GM23338 (cell line): ENCODE data around the gene VAPA. TPM values are rescaled to one million over a fixed set of nuclear protein-coding genes. Genes with fewer than 3 reads are reported as not detected.

Source experiments
- ATAC-seq: fragments of 200-7000 bp; cut with Tn5 transposase; 3 replicates; pipeline ENCODE4 v1.9.1; 2020
- DNase-seq: peaks from one replicate; pipeline ENCODE4 v3.0.0-alpha.2; 2015; ENCODE audit warnings: low spot score
- H2AFZ ChIP-seq: fragments of 200-600 bp; sonication (generic); 2 replicates; pipeline ENCODE4 v1.8.0; 2016; ENCODE audit warnings: antibody characterized with exemption, mild to moderate bottlenecking, moderate library complexity
- H3F3A ChIP-seq: fragments of 200-600 bp; sonication (generic); replicated peaks from 2 replicates; pipeline ENCODE4 v1.8.0; 2017; ENCODE audit warnings: antibody characterized with exemption, mixed run types, low read depth
- H3K27ac ChIP-seq: fragments of 200-600 bp; sonication (generic); 2 replicates; pipeline ENCODE4 v1.6.1; 2016; ENCODE audit warnings: low read depth
- H3K27me3 ChIP-seq: fragments of 200-600 bp; sonication (generic); 2 replicates; pipeline ENCODE4 v1.8.0; 2016; ENCODE audit warnings: mild to moderate bottlenecking, mixed run types, moderate library complexity; ENCODE audit not compliant: insufficient read depth
- H3K36me3 ChIP-seq: fragments of 200-600 bp; sonication (generic); 2 replicates; pipeline ENCODE4 v1.8.0; 2016; ENCODE audit warnings: mild to moderate bottlenecking; ENCODE audit not compliant: insufficient read depth
- H3K4me1 ChIP-seq: fragments of 200-600 bp; sonication (generic); 2 replicates; pipeline ENCODE4 v1.8.0; 2016; ENCODE audit warnings: mild to moderate bottlenecking, moderate library complexity; ENCODE audit not compliant: insufficient read depth
- H3K4me2 ChIP-seq: fragments of 200-600 bp; sonication (generic); 2 replicates; pipeline ENCODE4 v1.7.1; 2017; ENCODE audit warnings: mixed run types
- H3K4me3 ChIP-seq: fragments of 200-600 bp; sonication (generic); 2 replicates; pipeline ENCODE4 v1.6.1; 2016; ENCODE audit warnings: mixed run types
- H3K79me2 ChIP-seq: fragments of 200-600 bp; sonication (generic); replicated peaks from 2 replicates; pipeline ENCODE4 v1.8.0; 2017; ENCODE audit warnings: mild to moderate bottlenecking; ENCODE audit not compliant: insufficient read depth
- H3K9me2 ChIP-seq: fragments of 200-600 bp; sonication (generic); 2 replicates; pipeline ENCODE4 v1.8.0; 2017; ENCODE audit not compliant: insufficient read depth
- H4K20me1 ChIP-seq: fragments of 200-600 bp; sonication (generic); replicated peaks from 2 replicates; pipeline ENCODE4 v1.8.0; 2017; ENCODE audit warnings: mild to moderate bottlenecking; ENCODE audit not compliant: insufficient read depth
- H3K27ac Mint-ChIP-seq: 2 replicates; pipeline ENCODE4 v1.8.0; 2020; ENCODE audit warnings: inconsistent platforms, mild to moderate bottlenecking, moderate library complexity, mixed read lengths
- H3K27me3 Mint-ChIP-seq: 3 replicates; pipeline ENCODE4 v1.8.0; 2022; ENCODE audit warnings: low read depth, mild to moderate bottlenecking, moderate library complexity, mixed read lengths, inconsistent platforms; ENCODE audit not compliant: insufficient read depth, poor library complexity
- H3K36me3 Mint-ChIP-seq: 3 replicates; pipeline ENCODE4 v1.8.0; 2021; ENCODE audit warnings: low read depth, mild to moderate bottlenecking, inconsistent platforms, moderate library complexity, mixed read lengths
- H3K4me1 Mint-ChIP-seq: 3 replicates; pipeline ENCODE4 v1.8.0; 2020; ENCODE audit warnings: mild to moderate bottlenecking, inconsistent platforms, mixed read lengths
- H3K4me3 Mint-ChIP-seq: 3 replicates; pipeline ENCODE4 v1.8.0; 2021; ENCODE audit warnings: moderate library complexity, mild to moderate bottlenecking, inconsistent platforms, mixed read lengths
- H3K9me3 Mint-ChIP-seq: 3 replicates; pipeline ENCODE4 v1.8.0; 2020; ENCODE audit warnings: moderate library complexity, mild to moderate bottlenecking, inconsistent platforms, mixed read lengths
- CREB1 ChIP-seq: fragments of 250-450 bp; sonication (Bioruptor Pico); IDR thresholded peaks from 2 replicates; pipeline ENCODE4 v1.5.0; 2020; ENCODE audit warnings: low read depth, mild to moderate bottlenecking, moderate library complexity
- ETS1 ChIP-seq: IDR thresholded peaks from 2 replicates; pipeline ENCODE4 v1.6.1; 2016; ENCODE audit warnings: antibody characterized with exemption
- EZH2phosphoT487 ChIP-seq: fragments of 200-600 bp; sonication (generic); IDR thresholded peaks from one replicate; pipeline ENCODE4 v1.8.1; 2018; ENCODE audit warnings: antibody characterized with exemption; ENCODE audit not compliant: unreplicated experiment
- NANOG ChIP-seq: IDR thresholded peaks from 2 replicates; pipeline ENCODE4 v1.6.1; 2016; ENCODE audit warnings: antibody characterized with exemption, borderline replicate concordance
- POLR2AphosphoS5 ChIP-seq: IDR thresholded peaks from 2 replicates; pipeline ENCODE4 v1.6.1; 2016; ENCODE audit warnings: antibody characterized with exemption, low read depth
- STAT1 ChIP-seq: IDR thresholded peaks from one replicate; pipeline ENCODE4 v1.6.1; 2016; ENCODE audit warnings: antibody characterized with exemption; ENCODE audit not compliant: unreplicated experiment
- ZNF114 ChIP-seq: fragments of 250-450 bp; sonication (Bioruptor Pico); IDR thresholded peaks from 2 replicates; pipeline ENCODE4 v1.5.0; 2020; ENCODE audit warnings: mild to moderate bottlenecking, moderate library complexity
- polyA plus RNA-seq: library from polyadenylated mRNA; unstranded; fragments of >200 nt; fragmentation: Nextera tagmentation; extraction: Ambion mirVana; gene quantifications from 2 replicates; pipeline ENCODE4 v1.2.1, GENCODE V29; 2016
- total RNA-seq: library from RNA; depleted of rRNA; stranded (reverse); fragments of >200 nt; shearing (Covaris generic); gene quantifications from 2 replicates; pipeline ENCODE4 v1.2.3, GENCODE V29; 2014
- TF ChIP-seq, protein P1 (sequence below): fragments of 250-450 bp; sonication (Bioruptor Pico); IDR thresholded peaks from 2 replicates; pipeline ENCODE4 v1.5.0; 2020; ENCODE audit warnings: mild to moderate bottlenecking, moderate library complexity
- TF ChIP-seq, protein P2 (sequence below), 2 experiments: fragments of 200-600 bp in 1 of 2; sonication (generic) in 1 of 2; conservative IDR thresholded peaks; 2 replicates each; pipeline versions ENCODE4 v1.5.1 to v1.6.1; 2016 to 2017; ENCODE audit warnings: antibody characterized with exemption in 2 of 2, low read depth in 2 of 2, mild to moderate bottlenecking in 2 of 2, moderate library complexity in 1 of 2
- TF ChIP-seq, protein P3 (sequence below): IDR thresholded peaks from one replicate; pipeline ENCODE4 v1.6.1; 2018; ENCODE audit warnings: antibody characterized with exemption; ENCODE audit not compliant: unreplicated experiment

The VAPA gene
- total and polyA plus RNA-seq, 2 experiments from 2014 or later, result 162 to 178 TPM

- Mint-ChIP-seq H3K9me3 (no peaks in the 10 kb centered on the region), H3K4me3 (no peak overlapping the region), H3K27me3 (no peaks in the 10 kb centered on the region), H3K36me3 (peaks cover 44% of the 10 kb centered on the region; the same call in 2 of the 3 replicates), H3K4me1 (peaks cover 11% of the 10 kb centered on the region), H3K27ac (no peak overlapping the region)
- Histone ChIP-seq H3K4me3 (no peak overlapping the region), H3K36me3 (peaks cover 7% of the 10 kb centered on the region; the same call in 1 of the 2 replicates), H3F3A (no peaks in the 10 kb centered on the region), H3K79me2 (peaks cover 88% of the 10 kb centered on the region), H4K20me1 (no peaks in the 10 kb centered on the region; the same call in 1 of the 2 replicates), H3K4me2 (no peak overlapping the region), H3K27ac (no peak overlapping the region), H3K27me3 (no peaks in the 10 kb centered on the region), H3K4me1 (peaks cover 5% of the 10 kb centered on the region), H3K9me2 (no peaks in the 10 kb centered on the region), H2AFZ (no peak overlapping the region)
- ATAC-seq (no peak), DNase-seq (no peak)
- TF ChIP-seq, protein P1, sequence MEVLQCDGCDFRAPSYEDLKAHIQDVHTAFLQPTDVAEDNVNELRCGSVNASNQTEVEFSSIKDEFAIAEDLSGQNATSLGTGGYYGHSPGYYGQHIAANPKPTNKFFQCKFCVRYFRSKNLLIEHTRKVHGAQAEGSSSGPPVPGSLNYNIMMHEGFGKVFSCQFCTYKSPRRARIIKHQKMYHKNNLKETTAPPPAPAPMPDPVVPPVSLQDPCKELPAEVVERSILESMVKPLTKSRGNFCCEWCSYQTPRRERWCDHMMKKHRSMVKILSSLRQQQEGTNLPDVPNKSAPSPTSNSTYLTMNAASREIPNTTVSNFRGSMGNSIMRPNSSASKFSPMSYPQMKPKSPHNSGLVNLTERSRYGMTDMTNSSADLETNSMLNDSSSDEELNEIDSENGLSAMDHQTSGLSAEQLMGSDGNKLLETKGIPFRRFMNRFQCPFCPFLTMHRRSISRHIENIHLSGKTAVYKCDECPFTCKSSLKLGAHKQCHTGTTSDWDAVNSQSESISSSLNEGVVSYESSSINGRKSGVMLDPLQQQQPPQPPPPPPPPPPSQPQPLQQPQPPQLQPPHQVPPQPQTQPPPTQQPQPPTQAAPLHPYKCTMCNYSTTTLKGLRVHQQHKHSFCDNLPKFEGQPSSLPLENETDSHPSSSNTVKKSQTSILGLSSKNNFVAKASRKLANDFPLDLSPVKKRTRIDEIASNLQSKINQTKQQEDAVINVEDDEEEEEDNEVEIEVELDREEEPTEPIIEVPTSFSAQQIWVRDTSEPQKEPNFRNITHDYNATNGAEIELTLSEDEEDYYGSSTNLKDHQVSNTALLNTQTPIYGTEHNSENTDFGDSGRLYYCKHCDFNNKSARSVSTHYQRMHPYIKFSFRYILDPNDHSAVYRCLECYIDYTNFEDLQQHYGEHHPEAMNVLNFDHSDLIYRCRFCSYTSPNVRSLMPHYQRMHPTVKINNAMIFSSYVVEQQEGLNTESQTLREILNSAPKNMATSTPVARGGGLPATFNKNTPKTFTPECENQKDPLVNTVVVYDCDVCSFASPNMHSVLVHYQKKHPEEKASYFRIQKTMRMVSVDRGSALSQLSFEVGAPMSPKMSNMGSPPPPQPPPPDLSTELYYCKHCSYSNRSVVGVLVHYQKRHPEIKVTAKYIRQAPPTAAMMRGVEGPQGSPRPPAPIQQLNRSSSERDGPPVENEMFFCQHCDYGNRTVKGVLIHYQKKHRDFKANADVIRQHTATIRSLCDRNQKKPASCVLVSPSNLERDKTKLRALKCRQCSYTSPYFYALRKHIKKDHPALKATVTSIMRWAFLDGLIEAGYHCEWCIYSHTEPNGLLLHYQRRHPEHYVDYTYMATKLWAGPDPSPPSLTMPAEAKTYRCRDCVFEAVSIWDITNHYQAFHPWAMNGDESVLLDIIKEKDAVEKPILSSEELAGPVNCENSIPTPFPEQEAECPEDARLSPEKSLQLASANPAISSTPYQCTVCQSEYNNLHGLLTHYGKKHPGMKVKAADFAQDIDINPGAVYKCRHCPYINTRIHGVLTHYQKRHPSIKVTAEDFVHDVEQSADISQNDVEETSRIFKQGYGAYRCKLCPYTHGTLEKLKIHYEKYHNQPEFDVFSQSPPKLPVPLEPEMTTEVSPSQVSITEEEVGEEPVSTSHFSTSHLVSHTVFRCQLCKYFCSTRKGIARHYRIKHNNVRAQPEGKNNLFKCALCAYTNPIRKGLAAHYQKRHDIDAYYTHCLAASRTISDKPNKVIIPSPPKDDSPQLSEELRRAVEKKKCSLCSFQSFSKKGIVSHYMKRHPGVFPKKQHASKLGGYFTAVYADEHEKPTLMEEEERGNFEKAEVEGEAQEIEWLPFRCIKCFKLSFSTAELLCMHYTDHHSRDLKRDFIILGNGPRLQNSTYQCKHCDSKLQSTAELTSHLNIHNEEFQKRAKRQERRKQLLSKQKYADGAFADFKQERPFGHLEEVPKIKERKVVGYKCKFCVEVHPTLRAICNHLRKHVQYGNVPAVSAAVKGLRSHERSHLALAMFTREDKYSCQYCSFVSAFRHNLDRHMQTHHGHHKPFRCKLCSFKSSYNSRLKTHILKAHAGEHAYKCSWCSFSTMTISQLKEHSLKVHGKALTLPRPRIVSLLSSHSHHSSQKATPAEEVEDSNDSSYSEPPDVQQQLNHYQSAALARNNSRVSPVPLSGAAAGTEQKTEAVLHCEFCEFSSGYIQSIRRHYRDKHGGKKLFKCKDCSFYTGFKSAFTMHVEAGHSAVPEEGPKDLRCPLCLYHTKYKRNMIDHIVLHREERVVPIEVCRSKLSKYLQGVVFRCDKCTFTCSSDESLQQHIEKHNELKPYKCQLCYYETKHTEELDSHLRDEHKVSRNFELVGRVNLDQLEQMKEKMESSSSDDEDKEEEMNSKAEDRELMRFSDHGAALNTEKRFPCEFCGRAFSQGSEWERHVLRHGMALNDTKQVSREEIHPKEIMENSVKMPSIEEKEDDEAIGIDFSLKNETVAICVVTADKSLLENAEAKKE (CRISPR knock-in tag), result no peak
- TF ChIP-seq STAT1 (no peak), CREB1 (no peak), ETS1 (no peak), POLR2AphosphoS5 (no peak), EZH2phosphoT487 (no peak), NANOG (no peak), ZNF114 (CRISPR knock-in tag) (no peak)
- TF ChIP-seq, protein P2, sequence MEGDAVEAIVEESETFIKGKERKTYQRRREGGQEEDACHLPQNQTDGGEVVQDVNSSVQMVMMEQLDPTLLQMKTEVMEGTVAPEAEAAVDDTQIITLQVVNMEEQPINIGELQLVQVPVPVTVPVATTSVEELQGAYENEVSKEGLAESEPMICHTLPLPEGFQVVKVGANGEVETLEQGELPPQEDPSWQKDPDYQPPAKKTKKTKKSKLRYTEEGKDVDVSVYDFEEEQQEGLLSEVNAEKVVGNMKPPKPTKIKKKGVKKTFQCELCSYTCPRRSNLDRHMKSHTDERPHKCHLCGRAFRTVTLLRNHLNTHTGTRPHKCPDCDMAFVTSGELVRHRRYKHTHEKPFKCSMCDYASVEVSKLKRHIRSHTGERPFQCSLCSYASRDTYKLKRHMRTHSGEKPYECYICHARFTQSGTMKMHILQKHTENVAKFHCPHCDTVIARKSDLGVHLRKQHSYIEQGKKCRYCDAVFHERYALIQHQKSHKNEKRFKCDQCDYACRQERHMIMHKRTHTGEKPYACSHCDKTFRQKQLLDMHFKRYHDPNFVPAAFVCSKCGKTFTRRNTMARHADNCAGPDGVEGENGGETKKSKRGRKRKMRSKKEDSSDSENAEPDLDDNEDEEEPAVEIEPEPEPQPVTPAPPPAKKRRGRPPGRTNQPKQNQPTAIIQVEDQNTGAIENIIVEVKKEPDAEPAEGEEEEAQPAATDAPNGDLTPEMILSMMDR (conservative IDR thresholded peaks at IDR 0.05; ENCODE audit: low read depth in 2 of 2), result no peak
- TF ChIP-seq, protein P3, sequence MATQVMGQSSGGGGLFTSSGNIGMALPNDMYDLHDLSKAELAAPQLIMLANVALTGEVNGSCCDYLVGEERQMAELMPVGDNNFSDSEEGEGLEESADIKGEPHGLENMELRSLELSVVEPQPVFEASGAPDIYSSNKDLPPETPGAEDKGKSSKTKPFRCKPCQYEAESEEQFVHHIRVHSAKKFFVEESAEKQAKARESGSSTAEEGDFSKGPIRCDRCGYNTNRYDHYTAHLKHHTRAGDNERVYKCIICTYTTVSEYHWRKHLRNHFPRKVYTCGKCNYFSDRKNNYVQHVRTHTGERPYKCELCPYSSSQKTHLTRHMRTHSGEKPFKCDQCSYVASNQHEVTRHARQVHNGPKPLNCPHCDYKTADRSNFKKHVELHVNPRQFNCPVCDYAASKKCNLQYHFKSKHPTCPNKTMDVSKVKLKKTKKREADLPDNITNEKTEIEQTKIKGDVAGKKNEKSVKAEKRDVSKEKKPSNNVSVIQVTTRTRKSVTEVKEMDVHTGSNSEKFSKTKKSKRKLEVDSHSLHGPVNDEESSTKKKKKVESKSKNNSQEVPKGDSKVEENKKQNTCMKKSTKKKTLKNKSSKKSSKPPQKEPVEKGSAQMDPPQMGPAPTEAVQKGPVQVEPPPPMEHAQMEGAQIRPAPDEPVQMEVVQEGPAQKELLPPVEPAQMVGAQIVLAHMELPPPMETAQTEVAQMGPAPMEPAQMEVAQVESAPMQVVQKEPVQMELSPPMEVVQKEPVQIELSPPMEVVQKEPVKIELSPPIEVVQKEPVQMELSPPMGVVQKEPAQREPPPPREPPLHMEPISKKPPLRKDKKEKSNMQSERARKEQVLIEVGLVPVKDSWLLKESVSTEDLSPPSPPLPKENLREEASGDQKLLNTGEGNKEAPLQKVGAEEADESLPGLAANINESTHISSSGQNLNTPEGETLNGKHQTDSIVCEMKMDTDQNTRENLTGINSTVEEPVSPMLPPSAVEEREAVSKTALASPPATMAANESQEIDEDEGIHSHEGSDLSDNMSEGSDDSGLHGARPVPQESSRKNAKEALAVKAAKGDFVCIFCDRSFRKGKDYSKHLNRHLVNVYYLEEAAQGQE, result no peak
These were observed 20.5 kb downstream of the VAPA start for GRCh38 chr18:9934274-9934673.
